NCI-H82 treated with DMSO at 0.1 percent for 48 hours (cell line): ENCODE measurements around the gene GXYLT2.
"Not testable (repeated sequence)": the region's sequence is repeated elsewhere in the genome, so short reads cannot be mapped to it uniquely, and the experiment has no call there.

Source experiments
- DNase-seq: peaks from one replicate; lab custom pipeline; 2025; ENCODE audit not compliant: unreplicated experiment; lab: John Stamatoyannopoulos, UW

The GXYLT2 gene

DNA sequence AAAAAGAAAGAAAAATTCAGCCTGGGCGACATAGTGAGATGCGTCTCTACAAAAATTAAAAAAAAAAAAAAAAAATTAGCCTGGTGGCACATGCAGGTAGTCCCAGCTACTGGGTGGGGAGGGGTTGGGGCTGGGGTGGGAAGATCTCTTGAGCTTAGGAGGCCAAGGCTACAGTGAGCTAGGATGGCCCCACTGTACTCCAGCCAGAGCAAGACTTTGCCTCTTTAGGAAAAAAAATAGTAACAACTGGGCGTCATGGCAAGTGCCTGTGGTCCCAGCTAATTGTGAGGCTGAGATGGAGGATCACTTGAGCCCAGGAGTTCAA, 84.8 kb downstream of the GXYLT2 start:
- DNase-seq, result no peak

DNA sequence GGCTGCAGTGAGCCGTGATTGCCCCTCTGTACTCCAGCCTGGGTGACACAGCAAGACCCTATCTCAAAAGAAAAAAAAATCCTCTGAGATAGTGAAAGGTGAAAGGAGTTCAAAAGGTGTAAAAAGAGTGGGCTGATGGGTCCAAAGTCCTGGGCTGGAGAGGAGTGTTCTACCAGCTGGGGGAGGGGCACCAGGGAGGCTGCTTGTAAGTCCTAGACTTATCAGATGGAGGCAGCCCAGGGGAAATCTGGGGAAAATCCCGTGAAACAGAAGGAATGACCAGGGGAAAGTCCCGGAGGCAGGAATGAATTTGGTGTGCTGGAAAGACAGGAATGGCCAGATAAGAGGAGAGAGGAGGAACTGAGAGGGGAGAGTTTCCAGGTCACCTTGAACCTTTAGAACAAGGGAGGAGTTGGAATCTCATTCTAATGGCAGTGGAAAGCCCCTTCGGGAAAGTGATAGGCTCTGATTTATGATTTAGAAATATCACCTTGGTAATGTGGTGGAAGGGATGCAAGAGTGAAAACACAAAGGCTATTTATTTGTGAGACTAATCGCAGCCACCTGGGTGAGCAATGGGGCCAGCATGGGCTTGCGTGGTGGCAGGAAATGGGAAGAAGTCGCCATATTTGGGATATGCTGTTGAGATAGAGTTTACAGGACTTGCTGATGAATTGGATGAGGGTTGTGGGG, 85.3 kb downstream of the GXYLT2 start:
- no peak for DNase-seq

DNA sequence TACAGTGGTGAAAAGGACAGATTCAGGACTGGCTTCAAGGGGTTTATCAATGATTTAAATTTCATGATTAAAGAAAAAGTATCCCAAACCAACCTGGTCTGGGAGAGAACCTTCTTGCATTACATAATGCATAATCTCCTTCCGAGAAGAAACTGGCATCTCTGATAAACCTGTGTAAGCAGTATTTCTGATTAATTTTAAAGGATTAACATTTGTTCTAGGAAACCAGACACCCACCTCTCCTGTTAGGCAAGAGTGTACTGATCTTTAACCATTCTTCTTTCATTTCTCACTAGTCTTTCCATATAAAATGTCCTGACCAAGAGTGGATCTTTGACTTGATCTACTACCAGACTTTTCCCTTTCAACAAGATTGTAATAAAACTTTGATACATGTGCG, 85.9 kb downstream of the GXYLT2 start:
- DNase-seq, result no peak

DNA sequence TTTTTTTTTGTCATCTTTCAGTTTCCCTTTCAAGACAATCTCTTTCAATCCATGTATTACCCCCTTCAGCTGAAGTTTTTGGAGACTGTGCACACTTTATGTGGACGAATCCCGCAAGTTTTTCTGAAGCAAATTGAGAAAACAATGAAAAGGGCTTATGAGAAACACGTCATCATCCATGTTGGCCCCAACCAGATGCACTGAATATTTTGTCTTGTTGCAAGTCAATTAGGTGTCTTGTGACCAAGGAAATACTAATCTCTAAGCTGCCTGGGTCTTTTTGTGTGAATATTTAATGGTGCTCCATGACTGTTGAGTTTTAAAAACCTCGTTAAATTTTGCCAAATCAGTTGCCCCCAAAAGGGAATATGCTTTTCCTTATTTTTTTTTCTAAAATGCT, 87.1 kb downstream of the GXYLT2 start:
- peak; percentile 21 for DNase-seq

DNA sequence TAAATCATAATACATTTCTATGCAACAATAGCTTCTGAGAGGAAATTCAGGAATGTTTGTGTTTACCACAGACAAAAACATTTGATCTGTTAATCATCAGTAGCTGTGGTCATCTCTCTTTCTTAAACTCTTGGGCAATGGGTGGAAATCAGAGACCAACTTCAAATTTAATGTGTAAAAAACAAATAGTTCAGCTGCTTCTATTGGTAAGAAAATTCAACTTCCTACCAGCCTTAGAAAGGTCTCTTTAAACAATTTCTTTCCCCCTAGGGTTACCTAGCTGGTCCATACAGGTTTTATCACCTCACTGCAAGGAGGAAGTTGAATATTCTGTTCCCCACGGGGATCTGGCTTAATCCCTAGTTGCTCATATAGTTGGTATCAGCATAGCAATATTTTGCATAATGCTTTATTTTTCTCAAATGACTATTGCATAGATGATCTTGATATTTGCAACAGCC, 88.5 kb downstream of the GXYLT2 start:
- DNase-seq, result no peak

DNA sequence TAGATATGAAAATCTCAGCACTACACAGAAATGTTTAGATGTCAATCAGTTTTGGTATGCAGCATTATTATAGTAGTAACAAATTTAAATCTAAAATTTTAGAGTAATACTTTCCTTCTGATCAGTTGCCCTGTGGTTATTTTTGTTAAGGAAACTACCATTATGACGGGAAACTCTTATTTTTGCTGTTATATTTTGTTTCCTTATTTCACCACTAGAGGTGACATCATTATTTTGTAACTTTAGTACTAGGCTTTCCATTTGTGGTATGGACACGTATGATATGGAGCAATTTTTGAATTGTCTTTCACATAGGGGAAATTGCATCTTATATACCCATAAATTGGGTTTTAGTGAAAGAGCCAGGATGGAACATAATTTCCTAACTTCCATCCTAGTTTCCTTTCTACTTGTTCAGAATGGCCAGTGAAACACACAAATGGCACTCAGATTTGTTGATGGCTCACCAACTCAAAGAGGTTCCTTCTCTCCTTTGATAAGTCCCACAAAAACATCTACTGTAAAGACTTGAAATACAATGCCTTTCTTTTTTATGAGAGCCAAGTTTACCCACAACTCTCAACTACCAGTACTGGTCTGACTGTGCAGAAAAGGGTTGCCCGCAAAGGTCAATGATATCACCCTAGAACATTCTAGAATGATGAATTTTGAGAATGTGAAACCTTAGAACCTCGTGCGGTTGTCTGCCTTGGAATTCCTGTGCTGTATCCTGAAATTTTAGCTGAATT, 89.4 kb downstream of the GXYLT2 start:
- DNase-seq, result no peak

DNA sequence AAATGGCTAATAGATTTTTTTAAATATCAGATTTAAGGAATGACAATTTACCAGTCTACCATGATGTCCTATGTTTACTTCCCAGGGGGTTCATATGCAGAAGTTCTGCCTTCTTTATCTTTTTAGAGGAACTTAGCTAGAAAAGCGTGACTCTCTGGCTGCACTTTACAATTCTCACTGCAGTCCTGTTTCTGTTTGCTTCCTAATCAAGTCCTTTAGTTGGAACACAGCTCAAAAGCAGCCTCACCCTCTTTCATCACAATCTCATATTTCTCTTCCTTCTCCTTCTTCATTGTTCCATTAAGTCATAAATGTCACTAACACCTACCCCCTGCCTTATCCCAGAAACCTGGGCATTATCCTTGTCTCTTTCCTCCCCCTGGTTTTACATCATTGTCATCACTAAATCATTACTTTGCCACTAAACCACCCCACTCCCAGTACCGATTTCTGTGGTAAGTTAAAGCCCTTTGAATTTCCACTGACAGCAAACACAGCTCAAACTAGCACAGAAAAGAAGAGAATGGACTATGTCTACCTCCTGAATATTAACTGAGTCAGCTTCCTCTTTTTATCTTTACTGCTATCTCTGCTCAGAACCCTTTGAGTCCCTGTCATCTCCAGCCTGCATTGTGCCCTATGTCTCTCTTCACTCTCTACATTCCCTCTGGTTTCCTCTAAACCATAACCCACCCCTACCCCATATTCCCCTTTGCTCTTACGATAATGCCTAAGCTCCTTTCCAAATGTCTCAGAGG, 94.9 kb downstream of the GXYLT2 start:
- no peak for DNase-seq

DNA sequence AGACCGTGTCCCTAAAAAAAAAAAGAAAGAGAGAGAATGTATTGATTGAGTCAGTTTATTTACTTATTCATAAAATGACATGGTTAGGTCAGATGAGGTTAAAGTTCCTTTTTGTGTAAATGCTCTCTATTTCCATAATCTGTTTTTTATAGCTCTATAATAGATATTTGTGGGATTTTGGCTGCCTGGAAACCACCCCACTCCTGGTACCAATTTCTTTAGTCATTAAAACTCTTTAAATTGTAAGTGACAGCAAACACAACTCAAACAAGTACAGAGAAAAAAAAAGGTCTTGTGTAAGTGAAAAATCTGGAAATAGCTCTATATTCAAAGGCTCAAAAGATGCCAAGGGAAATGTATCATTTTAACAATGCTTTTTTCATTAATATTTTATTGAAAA, 97.7 kb downstream of the GXYLT2 start:
- DNase-seq, result no peak

DNA sequence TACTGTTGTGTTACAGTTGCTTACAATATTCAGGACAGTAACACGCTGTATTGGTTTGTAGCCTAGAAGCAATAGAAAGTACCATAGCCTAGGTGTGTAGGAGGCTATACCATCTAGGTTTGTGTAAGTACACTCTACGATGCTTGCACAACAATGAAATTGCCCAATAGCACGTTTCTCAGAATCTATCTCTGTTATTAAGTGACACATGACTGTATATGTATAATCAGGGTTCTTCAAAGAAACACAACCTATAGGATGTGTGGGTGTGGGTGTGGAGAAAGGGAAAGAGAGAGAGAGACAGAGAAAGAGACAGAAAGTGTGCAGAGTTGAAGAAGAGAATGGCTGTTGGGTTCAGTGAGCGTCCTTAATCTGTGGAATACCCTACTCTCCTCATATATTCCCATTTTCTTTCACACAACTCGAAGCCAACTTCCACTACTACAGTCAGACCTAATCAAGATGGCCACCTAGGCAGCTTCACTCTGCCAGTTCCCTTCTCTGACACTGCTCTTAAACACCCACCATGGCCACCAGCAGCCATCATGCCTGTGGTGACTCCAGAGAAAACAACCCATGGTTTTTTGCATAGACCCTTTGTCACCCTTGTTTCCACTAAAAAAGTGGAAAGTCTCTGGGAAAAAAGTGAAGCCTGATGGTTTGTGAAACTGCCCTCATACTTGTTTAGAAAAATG, 103.0 kb downstream of the GXYLT2 start:
- no peak for DNase-seq

DNA sequence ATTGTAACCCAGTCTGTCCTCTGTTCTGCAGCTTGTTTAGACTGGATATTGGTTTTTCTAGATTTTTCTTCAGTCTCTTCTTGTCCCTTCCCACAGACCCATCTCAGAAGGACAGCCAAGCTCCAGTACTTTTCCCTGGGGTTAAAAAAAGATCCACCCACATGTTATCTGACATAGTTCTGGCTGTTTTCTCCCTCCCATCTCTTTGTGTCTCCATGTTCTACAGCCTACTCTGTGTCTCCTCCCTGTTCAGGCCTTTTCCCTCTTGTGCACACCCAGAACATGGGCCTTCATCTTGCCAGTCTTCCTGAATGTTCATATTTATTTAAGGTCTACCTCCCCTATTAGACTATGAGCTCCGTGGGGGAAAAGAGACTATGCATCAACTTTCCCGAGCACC, 103.7 kb downstream of the GXYLT2 start:
- no peak for DNase-seq

DNA sequence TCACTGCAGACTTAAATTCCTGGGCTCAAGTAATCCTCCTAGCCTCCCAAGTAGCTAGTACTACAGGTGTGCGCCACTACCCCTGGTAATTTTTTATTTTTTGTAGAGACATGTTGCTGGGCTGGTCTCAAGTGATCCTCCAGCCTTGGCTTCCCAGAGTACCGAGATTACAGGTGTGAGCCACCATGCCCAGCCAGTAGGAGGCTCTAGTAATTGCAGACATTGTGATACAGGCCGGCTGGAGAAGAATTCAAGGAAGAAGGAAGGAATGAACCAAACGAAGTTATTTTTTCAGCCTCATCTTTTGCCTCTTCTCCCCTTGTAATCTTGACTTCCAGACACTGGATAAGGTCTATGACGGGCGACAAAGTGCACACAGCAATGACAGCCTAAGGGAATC, 105.5 kb downstream of the GXYLT2 start:
- DNase-seq, result no peak

DNA sequence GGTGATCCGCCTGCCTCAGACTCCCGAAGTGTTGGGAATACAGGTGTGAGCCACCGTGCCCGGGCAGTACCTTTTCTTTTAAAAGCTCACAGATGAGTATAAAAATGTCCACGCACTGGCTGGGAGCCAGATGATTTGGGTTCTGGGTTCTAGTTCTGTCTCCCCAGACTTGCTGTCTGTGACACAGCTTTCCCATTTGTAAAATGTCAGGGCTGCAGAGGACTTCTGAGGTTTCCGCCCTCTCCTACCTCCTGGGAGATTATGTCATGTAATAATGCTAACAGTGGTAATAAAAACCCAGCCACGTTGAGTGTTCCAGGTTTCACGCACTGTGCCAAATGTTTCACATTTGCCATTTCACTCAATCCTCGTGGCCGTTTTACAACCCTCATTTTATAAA, 107.5 kb downstream of the GXYLT2 start:
- no peak for DNase-seq

DNA sequence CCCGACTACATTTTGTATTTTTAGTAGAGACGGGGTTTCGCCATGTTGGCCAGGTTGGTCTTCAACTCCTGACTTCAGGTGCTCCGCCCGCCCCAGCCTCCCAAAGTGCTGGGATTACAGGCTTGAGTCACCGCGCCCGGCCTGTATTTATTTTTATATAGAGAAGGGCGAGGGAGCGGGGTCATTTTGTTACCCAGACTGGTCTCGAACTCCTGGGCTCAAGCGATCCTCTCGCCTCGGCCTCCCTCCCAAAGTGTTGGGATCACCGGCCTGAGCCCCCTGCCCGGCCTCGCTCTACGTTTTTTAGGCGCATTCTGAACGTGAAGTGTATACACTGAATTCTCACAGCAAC, 108.3 kb downstream of the GXYLT2 start:
- no peak for DNase-seq

DNA sequence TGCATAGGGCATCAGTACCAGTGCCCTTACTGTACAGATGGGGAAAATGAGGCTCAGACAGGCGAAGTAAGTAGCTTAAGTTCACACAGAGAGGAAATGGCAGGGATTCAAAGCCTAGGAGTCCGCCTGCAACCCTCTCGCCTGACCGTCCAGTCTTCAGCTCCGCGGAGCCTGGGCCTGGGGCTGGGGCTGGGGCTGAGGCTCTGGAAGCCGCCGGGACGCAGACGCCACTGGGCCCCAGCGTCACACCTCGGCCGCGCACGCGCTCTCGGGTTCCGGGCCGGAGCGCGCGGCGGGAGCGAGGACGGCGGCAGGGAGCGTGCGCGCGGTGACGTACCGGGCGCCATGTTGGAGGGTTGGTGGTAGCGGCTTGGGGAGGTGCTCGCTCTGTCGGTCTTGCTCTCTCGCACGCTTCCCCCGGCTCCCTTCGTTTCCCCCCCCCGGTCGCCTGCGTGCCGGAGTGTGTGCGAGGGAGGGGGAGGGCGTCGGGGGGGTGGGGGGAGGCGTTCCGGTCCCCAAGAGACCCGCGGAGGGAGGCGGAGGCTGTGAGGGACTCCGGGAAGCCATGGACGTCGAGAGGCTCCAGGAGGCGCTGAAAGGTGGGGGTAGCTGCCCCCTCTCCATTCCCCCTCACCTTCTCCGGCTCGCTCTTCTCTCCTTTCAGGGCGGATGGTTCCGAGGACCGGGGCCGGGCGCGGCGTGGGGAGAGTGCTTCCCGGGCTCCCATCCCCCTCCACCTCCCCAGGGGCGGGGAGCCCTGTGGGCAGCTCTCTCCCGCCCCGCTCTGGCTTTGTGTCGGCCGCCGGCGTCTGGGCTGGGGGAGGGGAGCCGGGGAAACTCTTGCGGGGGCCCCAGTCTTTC, 108.9 kb downstream of the GXYLT2 start, which contains the start of gene PPP4R2:
Gene PPP4R2 (plus strand): TSS at position 339 of the 861 bp plus-strand sequence. CDS start 227 bp downstream, at position 566.
- peak; percentile 31 for DNase-seq

DNA sequence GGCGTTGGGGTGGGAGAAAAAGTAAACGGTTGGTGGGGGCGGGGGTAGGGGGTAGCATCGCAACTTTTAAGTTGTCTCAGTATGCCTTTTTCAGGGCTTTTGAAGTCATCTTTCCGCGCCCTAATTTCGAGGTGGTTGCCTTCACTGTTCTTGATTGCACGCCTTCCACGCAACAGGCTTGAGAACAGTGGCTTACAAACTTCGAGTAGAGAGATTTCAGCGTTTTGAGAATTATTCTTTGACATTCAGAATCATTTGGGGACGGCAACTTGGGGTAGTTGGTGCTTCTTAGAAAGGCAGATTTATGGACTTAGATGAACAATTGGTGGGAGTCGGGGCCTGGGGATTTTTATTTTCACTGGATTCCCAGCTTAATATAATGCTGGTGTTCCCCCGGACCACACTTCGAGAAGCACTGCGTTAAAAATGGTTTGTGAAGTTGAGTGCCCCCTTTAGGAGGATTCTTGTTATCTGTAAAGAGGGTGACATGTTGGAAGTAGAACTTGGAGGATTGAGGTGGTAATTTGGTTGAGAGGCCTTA, 109.6 kb downstream of the GXYLT2 start:
- DNase-seq, result peak; percentile 36

DNA sequence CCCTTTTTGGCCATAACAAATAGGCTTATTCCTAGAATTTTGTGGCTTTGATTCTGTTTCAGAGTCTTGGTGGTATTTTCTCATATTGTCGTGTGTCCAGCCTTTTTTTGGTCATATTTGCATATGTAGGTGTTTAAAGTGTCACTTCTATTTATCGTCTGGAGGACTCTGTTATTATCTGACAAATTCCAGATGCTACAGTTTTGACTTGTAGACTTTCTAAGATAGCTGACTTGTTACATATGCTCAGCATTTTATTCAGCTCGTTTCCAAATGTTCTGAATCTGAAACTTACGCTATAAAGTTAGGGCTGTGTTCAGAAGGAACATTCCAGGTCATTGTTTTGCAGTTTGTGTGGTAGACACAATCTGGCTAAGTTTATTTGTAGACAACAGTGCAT, 110.6 kb downstream of the GXYLT2 start:
- no peak for DNase-seq

DNA sequence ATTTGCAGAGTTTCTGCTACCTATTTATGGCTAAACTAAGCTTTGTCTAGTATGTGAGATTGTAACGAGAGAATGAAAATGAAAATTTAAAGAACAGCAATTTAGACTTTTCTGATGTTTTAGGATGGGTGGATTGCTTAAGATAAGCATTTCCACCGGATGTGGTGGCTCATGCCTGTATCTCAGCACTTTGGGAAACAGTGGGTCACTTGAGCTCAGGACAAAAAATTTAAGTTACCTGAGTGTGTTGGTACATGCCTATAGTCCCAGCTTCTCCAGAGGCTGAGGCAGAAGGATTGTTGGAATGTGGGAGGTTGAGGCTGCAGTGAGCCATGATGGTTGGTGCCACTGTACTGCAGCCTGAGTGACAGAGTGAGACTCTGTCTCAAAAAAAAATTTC, 112.1 kb downstream of the GXYLT2 start:
- DNase-seq, result no peak

DNA sequence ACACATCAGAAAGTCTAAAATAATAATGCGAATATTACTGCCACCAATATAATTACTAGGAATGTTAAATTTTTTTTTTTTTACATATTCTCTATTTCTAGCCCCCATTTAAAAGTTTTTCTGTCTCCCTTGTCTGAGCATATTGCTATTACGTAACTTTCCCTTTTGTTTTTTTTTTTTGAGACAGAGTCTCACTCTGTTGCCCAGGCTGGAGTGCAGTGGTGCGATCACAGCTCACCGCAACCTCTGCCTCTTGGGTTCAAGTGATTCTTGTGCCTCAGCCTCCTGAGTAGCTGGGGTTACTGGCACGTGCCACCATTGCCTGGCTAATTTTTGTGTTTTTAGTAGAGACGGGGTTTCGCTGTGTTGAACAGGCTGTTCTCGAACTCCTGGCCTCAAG, 115.2 kb downstream of the GXYLT2 start:
- DNase-seq, result not testable (repeated sequence)

DNA sequence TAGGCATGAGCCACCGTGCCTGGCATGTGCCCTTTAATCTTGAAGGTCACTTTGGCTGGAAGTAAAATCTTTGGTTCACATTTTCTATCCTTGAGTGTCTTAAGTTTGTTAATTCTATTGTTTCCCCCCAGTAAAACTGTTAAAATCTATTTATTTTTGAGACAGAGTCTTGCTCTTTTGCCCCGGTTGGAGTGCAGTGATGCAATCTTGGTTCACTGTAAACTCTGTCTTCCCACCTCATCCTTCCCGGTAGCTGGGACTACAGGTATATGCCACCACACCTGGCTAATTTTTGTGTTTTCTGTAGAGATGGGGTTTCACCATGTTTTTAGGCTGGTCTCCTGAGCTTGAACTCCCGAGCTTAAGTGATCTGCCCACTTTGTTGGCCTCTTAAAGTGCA, 116.5 kb downstream of the GXYLT2 start:
- no peak for DNase-seq

DNA sequence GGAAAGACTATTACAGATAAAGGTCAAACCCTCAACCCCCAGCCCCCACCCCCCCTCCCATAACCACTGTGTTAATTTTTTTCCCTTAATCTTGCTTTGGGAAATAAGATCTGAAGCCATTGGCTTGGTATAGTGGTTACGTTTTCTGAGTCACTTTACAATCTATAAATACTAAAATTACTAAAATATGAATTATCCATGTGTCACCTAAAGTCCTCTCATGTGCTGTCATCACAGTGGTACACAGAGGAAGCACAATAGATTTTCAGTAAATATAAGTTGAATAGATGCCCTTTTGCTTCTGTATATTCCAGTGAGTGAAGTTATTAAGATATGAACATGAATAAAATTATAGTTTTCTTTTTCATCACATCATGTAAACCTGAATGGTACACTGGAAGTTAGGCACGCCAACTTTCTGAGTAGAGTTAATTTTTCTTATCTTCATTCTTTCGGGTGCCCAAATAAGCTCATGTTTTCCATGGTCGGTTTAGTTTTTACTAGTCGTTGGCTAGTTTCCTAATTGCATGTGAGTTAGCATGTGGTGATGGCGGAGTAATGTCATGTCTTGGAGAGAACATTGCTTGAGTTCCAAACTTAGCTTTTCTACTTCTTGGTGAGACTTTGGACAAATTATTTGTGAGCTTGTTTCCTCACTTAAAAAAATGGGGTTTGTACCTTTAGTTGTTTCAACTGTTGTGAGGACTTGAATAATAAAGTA, 120.3 kb downstream of the GXYLT2 start:
- DNase-seq, result no peak
